ENCODE measurements around the gene MEST. TPM values are rescaled to one million over a fixed set of nuclear protein-coding genes. Genes with fewer than 3 reads are reported as not detected.
"Not testable (repeated sequence)": the region's sequence is repeated elsewhere in the genome, so short reads cannot be mapped to it uniquely, and the experiment has no call there.

MEST gene
- polyA plus RNA-seq, 1 of the 3 experiments (the other 2 are of a cell fraction): 36.7 TPM

- H3K79me2 ChIP-seq (ENCODE audit: insufficient read depth); H3F3A ChIP-seq (replicated peaks; ENCODE audit: insufficient read depth); H3K9ac ChIP-seq; H4K20me1 ChIP-seq (ENCODE audit: insufficient read depth); H3K4me2 ChIP-seq; H2AFZ ChIP-seq (ENCODE audit: low read depth); H3K4me3 ChIP-seq (ENCODE audit: low read depth in 2 of 2, low read length in 1 of 2); H3K27me3 ChIP-seq (ENCODE audit: insufficient read depth); CTCF ChIA-PET; H3K9me2 ChIP-seq; DNase-seq; POLR2A ChIA-PET; H3K9me3 ChIP-seq; H3K4me1 ChIP-seq (ENCODE audit: control insufficient read depth in 1 of 2, insufficient read depth in 2 of 2, low read depth in 1 of 2, low read length in 1 of 2); H3K27ac ChIP-seq (ENCODE audit: low read depth in 2 of 2, low read length in 1 of 2): not testable (repeated sequence)
- 93% methylated on average over 7 of the region's 7 CpGs for WGBS (ENCODE audit: low lambda C conversion rate)
- peaks cover 23 to 39% of the 10 kb centered on the region in 2 experiments for H3K36me3 ChIP-seq (replicated peaks in 1 of 2; ENCODE audit: control insufficient read depth in 1 of 2, insufficient read depth in 2 of 2, low read length in 1 of 2)
These were observed 49.4 kb downstream of the MEST start for GRCh38 chr7:130541287-130541686.

DNA sequence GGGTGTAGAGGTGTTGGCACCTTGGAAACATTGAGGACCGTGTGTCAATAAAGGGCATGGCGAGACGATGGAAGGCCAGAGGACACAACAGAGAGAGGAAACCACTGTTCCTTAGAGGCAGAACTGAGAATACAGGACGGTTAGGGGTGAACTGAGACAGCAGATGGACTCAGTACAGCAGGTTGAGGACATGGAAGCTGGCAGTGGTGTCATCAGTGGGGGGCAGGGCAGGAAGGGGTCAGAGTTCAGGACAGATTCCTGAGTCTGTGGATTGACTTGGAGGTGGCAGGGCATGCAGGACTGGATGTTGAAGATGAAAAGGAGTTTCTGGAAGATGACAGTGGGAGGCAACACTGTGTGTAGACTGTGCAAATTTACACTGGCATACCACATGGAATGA lies 50.4 kb downstream of the MEST start:
- H3K4me3 ChIP-seq (ENCODE audit: low read depth in 2 of 2, low read length in 1 of 2); H3K9ac ChIP-seq; H3K79me2 ChIP-seq (ENCODE audit: insufficient read depth); H3K4me2 ChIP-seq; DNase-seq; H3F3A ChIP-seq (replicated peaks; ENCODE audit: insufficient read depth); CTCF ChIA-PET; H3K9me3 ChIP-seq; H2AFZ ChIP-seq (ENCODE audit: low read depth); H4K20me1 ChIP-seq (ENCODE audit: insufficient read depth); POLR2A ChIA-PET; H3K9me2 ChIP-seq; H3K4me1 ChIP-seq (ENCODE audit: control insufficient read depth in 1 of 2, insufficient read depth in 2 of 2, low read depth in 1 of 2, low read length in 1 of 2); H3K27ac ChIP-seq (ENCODE audit: low read depth in 2 of 2, low read length in 1 of 2); H3K27me3 ChIP-seq (ENCODE audit: insufficient read depth): not testable (repeated sequence)
- WGBS (ENCODE audit: low lambda C conversion rate): 81% methylated on average over 4 of the region's 4 CpGs
- peaks cover 27 to 48% of the 10 kb centered on the region in 2 experiments for H3K36me3 ChIP-seq (replicated peaks in 1 of 2; ENCODE audit: control insufficient read depth in 1 of 2, insufficient read depth in 2 of 2, low read length in 1 of 2)

DNA sequence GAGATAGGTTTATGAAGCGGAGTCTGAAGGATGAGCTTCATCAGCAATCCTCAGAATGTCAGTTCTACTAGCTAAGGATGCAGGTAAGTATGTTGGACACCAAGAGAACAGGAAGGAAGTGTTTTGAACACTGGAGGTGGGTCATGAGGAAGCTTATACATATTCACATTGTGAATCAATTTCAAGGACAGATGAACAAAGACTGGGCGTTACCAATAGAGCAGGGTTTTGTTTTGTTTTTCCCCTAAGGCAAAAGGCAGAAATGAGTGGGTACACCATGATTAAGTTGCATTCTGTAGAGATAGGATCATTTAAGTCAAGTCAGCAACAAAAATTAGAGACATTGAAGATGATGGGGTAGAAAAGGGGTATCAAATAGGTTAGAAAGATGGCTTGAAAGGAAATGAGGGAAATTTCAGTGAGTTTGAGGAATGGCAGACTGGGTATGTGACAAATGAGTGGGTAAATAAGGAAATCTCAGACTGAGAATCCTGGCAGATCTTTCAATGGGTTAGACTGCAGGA lies 51.7 kb downstream of the MEST start:
- Histone ChIP-seq H4K20me1 (ENCODE audit: insufficient read depth) (no peaks in the 10 kb centered on the region), H3K27me3 (ENCODE audit: insufficient read depth) (no peaks in the 10 kb centered on the region), H3K9me3 (no peaks in the 10 kb centered on the region), H3K9ac (no peak overlapping the region), H3K36me3 (replicated peaks in 1 of 2; ENCODE audit: control insufficient read depth in 1 of 2, insufficient read depth in 2 of 2, low read length in 1 of 2) (peaks cover 35 to 59% of the 10 kb centered on the region in 2 experiments), H3K27ac (ENCODE audit: low read depth in 2 of 2, low read length in 1 of 2) (no peak overlapping the region), H3K79me2 (ENCODE audit: insufficient read depth) (no peaks in the 10 kb centered on the region), H3K4me2 (no peak overlapping the region), H3K4me1 (ENCODE audit: control insufficient read depth in 1 of 2, insufficient read depth in 2 of 2, low read depth in 1 of 2, low read length in 1 of 2) (no peaks in the 10 kb centered on the region), H2AFZ (ENCODE audit: low read depth) (no peak overlapping the region), H3F3A (replicated peaks; ENCODE audit: insufficient read depth) (no peaks in the 10 kb centered on the region), H3K9me2 (no peaks in the 10 kb centered on the region), H3K4me3 (ENCODE audit: low read depth in 2 of 2, low read length in 1 of 2) (no peak overlapping the region)
- ChIA-PET POLR2A (no interaction called here), CTCF (interaction anchor here (1.5 kb wide), 1 partner anchor 215 kb away, joined by 4 read pairs; no protein-coding TSS in a partner anchor)
- TF ChIP-seq TAF1 (IDR thresholded peaks at IDR 0.05; ENCODE audit: borderline replicate concordance, low read depth, low read length) (no peak), USF1 (IDR thresholded peaks at IDR 0.05; ENCODE audit: borderline replicate concordance, low read depth) (no peak), ZBTB33 (IDR thresholded peaks at IDR 0.05; ENCODE audit: borderline replicate concordance, low read depth) (no peak), REST (IDR thresholded peaks at IDR 0.05; ENCODE audit: low read depth, low read length) (no peak)
- WGBS (ENCODE audit: low lambda C conversion rate): 95% methylated on average over 2 of the region's 2 CpGs
- DNase-seq: no peak

Measured in SK-N-SH (cell line).